Muscle of leg (tissue), 11 donors: ENCODE measurements around the gene SFXN5. TPM values are rescaled to one million over a fixed set of nuclear protein-coding genes. Genes with fewer than 3 reads are reported as not detected.
"Not testable (repeated sequence)": the region's sequence is repeated elsewhere in the genome, so short reads cannot be mapped to it uniquely, and the experiment has no call there.

Experiments
- DNase-seq: peaks from one replicate; pipeline ENCODE4 v3.0.0; 2013
- H3K27ac ChIP-seq: one replicate; pipeline ENCODE4 v1.5.1; 2013; ENCODE audit warnings: mild to moderate bottlenecking, low read length, control low read depth
- H3K27me3 ChIP-seq: one replicate; pipeline ENCODE4 v1.6.1; 2013; ENCODE audit warnings: low read length; ENCODE audit not compliant: control insufficient read depth, insufficient read depth
- H3K36me3 ChIP-seq: one replicate; pipeline ENCODE4 v1.6.1; 2013; ENCODE audit warnings: low read length; ENCODE audit not compliant: control insufficient read depth, insufficient read depth
- H3K4me1 ChIP-seq: one replicate; pipeline ENCODE4 v1.6.1; 2013; ENCODE audit warnings: low read length; ENCODE audit not compliant: control insufficient read depth, insufficient read depth
- H3K4me3 ChIP-seq: one replicate; pipeline ENCODE4 v1.5.1; 2013; ENCODE audit warnings: low read length, control low read depth
- H3K9me3 ChIP-seq: replicated peaks from 2 replicates; pipeline ENCODE4 v1.6.1; 2013; ENCODE audit warnings: low read depth, low read length; ENCODE audit not compliant: control insufficient read depth
- WGBS: methylation state at CpG from one replicate; pipeline ENCODE4 v1.1.5; 2013; ENCODE audit warnings: missing lambda C conversion rate; ENCODE audit not compliant: insufficient coverage; 5-methylcytosine and 5-hydroxymethylcytosine counted together
- polyA plus RNA-seq, 8 donors: library from polyadenylated mRNA; unstranded; fragments of 120-200 nt; gene quantifications; one replicate each; pipeline versions ENCODE4 v1.2.1 to v1.2.3, GENCODE V29; 2013; ENCODE audit warnings: inconsistent platforms in 1 of 8, low replicate concordance in 1 of 8; ENCODE audit not compliant: insufficient read length in 8 of 8, insufficient read depth in 1 of 8
- total RNA-seq: library from RNA; stranded (reverse); fragments of 120-200 nt; gene quantifications from one replicate; pipeline ENCODE4 v1.2.4, GENCODE V29; 2013

SFXN5 gene
- total and polyA plus RNA-seq, 9 donors, result 6.0 to 9.0 (median 6.3) TPM

GRCh38 chr2:73069041-73069854, 2.3 kb downstream of the SFXN5 start:
- Histone ChIP-seq H3K36me3 (no peaks in the 10 kb centered on the region), H3K27ac (no peak overlapping the region)
- 94% methylated on average over 3 of the region's 7 CpGs for WGBS

GRCh38 chr2:73068147-73068546, 3.4 kb downstream of the SFXN5 start:
- DNase-seq, result no peak
- H3K4me1 ChIP-seq, result peaks cover 13% of the 10 kb centered on the region
- H3K9me3 ChIP-seq, result no peaks in the 10 kb centered on the region
- no peak overlapping the region for H3K4me3 ChIP-seq
- 100% methylated on average over 2 of the region's 2 CpGs for WGBS
- H3K27ac ChIP-seq, result no peak overlapping the region
- no peaks in the 10 kb centered on the region for H3K27me3 ChIP-seq
- no peaks in the 10 kb centered on the region for H3K36me3 ChIP-seq

More at GRCh38 chr2:73069041-73069854, 2.3 kb downstream of the SFXN5 start:
- no peak for DNase-seq
- H3K9me3 ChIP-seq, result no peaks in the 10 kb centered on the region
- no peak overlapping the region for H3K4me3 ChIP-seq
- peaks cover 13% of the 10 kb centered on the region for H3K4me1 ChIP-seq
- no peaks in the 10 kb centered on the region for H3K27me3 ChIP-seq

- Histone ChIP-seq H3K36me3 (no peaks in the 10 kb centered on the region), H3K27ac (no peak overlapping the region), H3K4me1 (peaks cover 9% of the 10 kb centered on the region), H3K27me3 (no peaks in the 10 kb centered on the region), H3K9me3 (no peaks in the 10 kb centered on the region), H3K4me3 (no peak overlapping the region)
- DNase-seq, result no peak
- 100% methylated on average over 1 of the region's 2 CpGs for WGBS
Observed at GRCh38 chr2:73067043-73067442, 4.5 kb downstream of the SFXN5 start.

- H3K27ac ChIP-seq, H3K4me1 ChIP-seq: not testable (repeated sequence)
- WGBS, result 97% methylated on average over 4 of the region's 5 CpGs
Observed at GRCh38 chr2:73065070-73065469, 6.4 kb downstream of the SFXN5 start.

GRCh38 chr2:73063909-73064875, 7.3 kb downstream of the SFXN5 start:
- H3K27me3 ChIP-seq, result no peaks in the 10 kb centered on the region
- no peak overlapping the region for H3K4me3 ChIP-seq
- no peaks in the 10 kb centered on the region for H3K36me3 ChIP-seq
- 76% methylated on average over 6 of the region's 8 CpGs for WGBS
- H3K4me1 ChIP-seq, result no peaks in the 10 kb centered on the region
- no peaks in the 10 kb centered on the region for H3K9me3 ChIP-seq
- DNase-seq, result no peak
- H3K27ac ChIP-seq, result no peak overlapping the region

More at GRCh38 chr2:73065070-73065469, 6.4 kb downstream of the SFXN5 start:
- DNase-seq, H3K9me3 ChIP-seq, H3K36me3 ChIP-seq, H3K27me3 ChIP-seq, H3K4me3 ChIP-seq: not testable (repeated sequence)

- H3K9me3 ChIP-seq, result no peaks in the 10 kb centered on the region
- no peak for DNase-seq
- peaks cover under 1% of the 10 kb centered on the region for H3K36me3 ChIP-seq
- no peaks in the 10 kb centered on the region for H3K27me3 ChIP-seq
- H3K27ac ChIP-seq, result no peak overlapping the region
- H3K4me1 ChIP-seq, result no peaks in the 10 kb centered on the region
- H3K4me3 ChIP-seq, result no peak overlapping the region
- 75% methylated on average over 2 of the region's 4 CpGs for WGBS
Observed at GRCh38 chr2:73063472-73063871, 8.0 kb downstream of the SFXN5 start.

GRCh38 chr2:73059106-73059505, 12.4 kb downstream of the SFXN5 start:
- Histone ChIP-seq H3K36me3 (peaks cover 9% of the 10 kb centered on the region), H3K9me3 (peaks cover 6% of the 10 kb centered on the region), H3K27ac (no peak overlapping the region), H3K4me1 (no peaks in the 10 kb centered on the region), H3K4me3 (no peak overlapping the region), H3K27me3 (no peaks in the 10 kb centered on the region)
- WGBS, result 91% methylated on average over 6 of the region's 6 CpGs
- DNase-seq, result no peak

- WGBS, result no CpG with 5 or more reads among the region's 5 CpGs
- Histone ChIP-seq H3K27me3 (no peaks in the 10 kb centered on the region), H3K9me3 (peaks cover 6% of the 10 kb centered on the region), H3K36me3 (peaks cover 9% of the 10 kb centered on the region), H3K27ac (no peak overlapping the region), H3K4me1 (no peaks in the 10 kb centered on the region), H3K4me3 (no peak overlapping the region)
- DNase-seq, result no peak
Observed at GRCh38 chr2:73054980-73055379, 16.5 kb downstream of the SFXN5 start.

- no peak for DNase-seq
- Histone ChIP-seq H3K9me3 (peaks cover 6% of the 10 kb centered on the region), H3K27ac (no peak overlapping the region), H3K4me1 (no peaks in the 10 kb centered on the region), H3K4me3 (no peak overlapping the region), H3K36me3 (peaks cover 9% of the 10 kb centered on the region), H3K27me3 (no peaks in the 10 kb centered on the region)
- 80% methylated on average over 4 of the region's 6 CpGs for WGBS
Observed at GRCh38 chr2:73053316-73054114, 18.0 kb downstream of the SFXN5 start.
